Gastrocnemius medialis (tissue), 4 donors: ENCODE measurements around the gene RASIP1.

Experiments
- CTCF ChIP-seq, 5 experiments: fragments of 450-650 bp in 3 of 5; fragments of 200-600 bp in 2 of 5; sonication (generic) in 2 of 5; IDR thresholded peaks in 4 of 5; conservative IDR thresholded peaks in 1 of 5; 1 replicate in 4 of 5; 2 replicates in 1 of 5; pipeline ENCODE4 v1.5.1; 2016 to 2019; ENCODE audit warnings: antibody characterized with exemption in 5 of 5, mild to moderate bottlenecking in 3 of 5, moderate library complexity in 3 of 5
- POLR2A ChIP-seq, 2 donors: fragments of 450-650 bp; IDR thresholded peaks; one replicate each; pipeline ENCODE4 v1.6.1; 2017; ENCODE audit warnings: antibody characterized with exemption in 2 of 2, mild to moderate bottlenecking in 2 of 2, moderate library complexity in 2 of 2

- TF ChIP-seq CTCF (IDR thresholded peaks at IDR 0.05 in 4 of 5, conservative IDR thresholded peaks at IDR 0.05 in 1 of 5) (no peak), POLR2A (IDR thresholded peaks at IDR 0.05) (no peak)
Observed at GRCh38 chr19:48674216-48674809, 66.1 kb downstream of the RASIP1 start.
